ENCODE data around the gene ITPR2.
A peak's percentile ranks its signal among the peaks of the same experiment; 100 is the strongest.

ITPR2 gene

GRCh38 chr12:26425587-26426260 is 407.3 kb downstream of the ITPR2 start:
- Histone ChIP-seq H4K20me1 (no peaks in the 10 kb centered on the region), H3K9ac (no peak overlapping the region), H3K4me2 (peak overlapping the region; percentile 18), H3K4me3 (no peak overlapping the region), H3K27ac (no peak overlapping the region), H3K9me3 (no peaks in the 10 kb centered on the region), H3K36me3 (no peaks in the 10 kb centered on the region), H3K4me1 (peaks cover 9% of the 10 kb centered on the region), H3K27me3 (no peaks in the 10 kb centered on the region)
- TF ChIP-seq Cebpa-rat (IDR thresholded peaks at IDR 0.05): no peak

- TF ChIP-seq Cebpa-rat (IDR thresholded peaks at IDR 0.05): no peak
- Histone ChIP-seq H3K4me3 (no peak overlapping the region), H3K27me3 (no peaks in the 10 kb centered on the region), H3K4me2 (no peak overlapping the region), H3K9me3 (peaks cover 2% of the 10 kb centered on the region; the same call in 1 of the 2 replicates), H3K4me1 (peaks cover 9% of the 10 kb centered on the region), H4K20me1 (no peaks in the 10 kb centered on the region), H3K27ac (no peak overlapping the region), H3K9ac (no peak overlapping the region), H3K36me3 (no peaks in the 10 kb centered on the region)
Measured at GRCh38 chr12:26422839-26423398, 410.1 kb downstream of the ITPR2 start.

DNA sequence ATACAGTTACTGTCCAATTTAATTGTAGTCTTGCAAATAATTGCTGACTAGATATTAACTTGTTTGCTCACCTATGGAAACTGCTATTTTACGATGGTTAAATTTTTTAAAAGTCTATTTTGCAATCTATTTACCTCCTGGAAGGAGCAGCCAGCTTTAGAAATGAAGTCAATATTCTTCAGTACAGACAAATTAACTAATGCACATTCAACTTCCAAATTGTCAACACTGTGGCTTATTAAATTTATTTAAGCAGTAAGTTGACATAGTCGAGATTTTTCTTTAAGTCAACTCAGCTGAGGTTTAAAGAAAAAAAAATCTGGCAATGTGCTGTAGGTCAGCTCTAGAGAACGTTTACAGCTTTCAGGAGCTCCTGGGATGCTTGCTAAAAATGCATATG is 416.4 kb downstream of the ITPR2 start:
- Histone ChIP-seq H3K27me3 (no peaks in the 10 kb centered on the region), H3K9me3 (peaks cover 9% of the 10 kb centered on the region; the same call in 1 of the 2 replicates), H3K4me1 (no peaks in the 10 kb centered on the region), H3K27ac (no peak overlapping the region), H4K20me1 (no peaks in the 10 kb centered on the region), H3K9ac (no peak overlapping the region), H3K4me3 (no peak overlapping the region), H3K4me2 (no peak overlapping the region), H3K36me3 (no peaks in the 10 kb centered on the region)
- TF ChIP-seq Cebpa-rat (IDR thresholded peaks at IDR 0.05): no peak

DNA sequence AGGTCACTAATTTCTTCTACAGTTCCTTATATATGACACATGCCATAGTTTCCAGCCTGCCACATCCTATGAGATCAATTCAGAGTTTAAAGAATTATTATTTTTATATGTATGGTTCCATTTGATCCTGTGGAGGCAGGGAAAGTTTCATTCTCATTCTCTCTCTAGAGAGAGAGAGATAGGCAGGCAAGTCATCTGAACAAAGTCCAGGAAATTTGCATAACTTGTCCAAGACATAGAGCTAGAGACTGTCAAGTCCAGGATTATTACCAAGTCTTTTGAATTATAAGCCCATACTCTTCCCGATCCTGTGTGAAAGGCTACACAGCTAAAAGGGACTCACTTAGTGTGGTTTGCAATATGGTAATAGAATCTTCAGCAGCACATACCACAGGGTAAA is 422.3 kb downstream of the ITPR2 start:
- H3K36me3 ChIP-seq: peaks cover 4% of the 10 kb centered on the region; the same call in 1 of the 2 replicates
- no peaks in the 10 kb centered on the region for H3K4me1 ChIP-seq
- no peaks in the 10 kb centered on the region for H4K20me1 ChIP-seq
- no peak overlapping the region for H3K4me2 ChIP-seq
- H3K27ac ChIP-seq: no peak overlapping the region
- no peak for TF ChIP-seq Cebpa-rat (IDR thresholded peaks at IDR 0.05)
- H3K4me3 ChIP-seq: no peak overlapping the region
- H3K9me3 ChIP-seq: no peaks in the 10 kb centered on the region
- no peaks in the 10 kb centered on the region for H3K27me3 ChIP-seq
- no peak overlapping the region for H3K9ac ChIP-seq

DNA sequence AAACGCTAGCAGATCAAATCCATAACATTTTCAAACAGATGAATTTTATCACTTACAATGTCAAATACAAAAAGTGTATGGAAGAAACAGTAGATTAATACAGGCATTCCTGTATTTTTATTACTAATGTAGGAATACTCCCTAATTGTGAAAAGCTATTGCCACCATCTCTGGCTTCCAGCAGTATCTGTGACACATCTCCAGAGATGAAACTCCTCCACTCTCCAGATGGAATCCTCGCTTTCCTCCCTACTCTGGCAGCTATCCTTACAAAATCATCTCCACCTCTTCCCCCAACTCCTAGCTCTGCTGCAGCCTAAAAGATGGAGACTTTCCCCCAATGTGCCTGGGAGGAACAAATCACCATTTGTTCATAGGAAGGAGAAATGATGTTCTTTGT is 426.2 kb downstream of the ITPR2 start:
- no peaks in the 10 kb centered on the region for H3K9me3 ChIP-seq
- no peak overlapping the region for H3K4me2 ChIP-seq
- no peaks in the 10 kb centered on the region for H4K20me1 ChIP-seq
- no peak overlapping the region for H3K4me3 ChIP-seq
- H3K36me3 ChIP-seq: peaks cover 4% of the 10 kb centered on the region; the same call in 1 of the 2 replicates
- no peak overlapping the region for H3K27ac ChIP-seq
- H3K4me1 ChIP-seq: no peaks in the 10 kb centered on the region
- H3K27me3 ChIP-seq: no peaks in the 10 kb centered on the region
- TF ChIP-seq Cebpa-rat (IDR thresholded peaks at IDR 0.05): no peak
- no peak overlapping the region for H3K9ac ChIP-seq

- no peak overlapping the region for H3K4me3 ChIP-seq
- no peak for TF ChIP-seq Cebpa-rat (IDR thresholded peaks at IDR 0.05)
- H3K9me3 ChIP-seq: no peaks in the 10 kb centered on the region
- no peak overlapping the region for H3K4me2 ChIP-seq
- no peaks in the 10 kb centered on the region for H3K27me3 ChIP-seq
- no peaks in the 10 kb centered on the region for H4K20me1 ChIP-seq
- peaks cover 4% of the 10 kb centered on the region; the same call in 1 of the 2 replicates for H3K36me3 ChIP-seq
- H3K27ac ChIP-seq: no peak overlapping the region
- no peaks in the 10 kb centered on the region for H3K4me1 ChIP-seq
- no peak overlapping the region for H3K9ac ChIP-seq
Measured at GRCh38 chr12:26406391-26406790, 426.6 kb downstream of the ITPR2 start.

DNA sequence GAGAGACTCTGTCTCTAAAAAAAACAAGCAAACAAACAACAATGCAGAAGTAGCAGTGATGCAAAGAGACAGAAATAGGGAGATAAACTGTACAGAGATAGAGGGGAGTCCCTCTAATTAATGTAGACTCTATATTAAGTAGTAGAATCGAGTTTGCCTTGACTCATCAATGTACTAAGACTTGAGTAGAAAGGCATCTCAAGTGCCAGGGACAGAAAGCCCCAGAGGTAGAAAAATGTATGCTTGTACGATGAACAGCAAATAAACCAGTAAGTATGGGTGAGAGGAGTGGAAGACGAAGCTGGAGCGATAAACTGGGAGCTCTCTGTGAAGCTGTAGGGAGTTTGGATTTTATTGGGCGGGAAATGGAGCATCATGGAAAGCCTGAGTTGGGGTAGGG is 429.4 kb downstream of the ITPR2 start:
- H3K4me3 ChIP-seq: no peak overlapping the region
- no peak overlapping the region for H3K27ac ChIP-seq
- H3K4me2 ChIP-seq: no peak overlapping the region
- H3K9me3 ChIP-seq: no peaks in the 10 kb centered on the region
- H3K27me3 ChIP-seq: no peaks in the 10 kb centered on the region
- H4K20me1 ChIP-seq: no peaks in the 10 kb centered on the region
- no peaks in the 10 kb centered on the region for H3K36me3 ChIP-seq
- TF ChIP-seq Cebpa-rat (IDR thresholded peaks at IDR 0.05): no peak
- H3K4me1 ChIP-seq: no peaks in the 10 kb centered on the region
- no peak overlapping the region for H3K9ac ChIP-seq

- H3K9ac ChIP-seq: no peak overlapping the region
- H3K9me3 ChIP-seq: no peaks in the 10 kb centered on the region
- no peak overlapping the region for H3K4me2 ChIP-seq
- no peak overlapping the region for H3K27ac ChIP-seq
- no peaks in the 10 kb centered on the region for H3K36me3 ChIP-seq
- no peak for TF ChIP-seq Cebpa-rat (IDR thresholded peaks at IDR 0.05)
- H3K4me1 ChIP-seq: no peaks in the 10 kb centered on the region
- H3K27me3 ChIP-seq: no peaks in the 10 kb centered on the region
- no peaks in the 10 kb centered on the region for H4K20me1 ChIP-seq
- H3K4me3 ChIP-seq: no peak overlapping the region
Measured at GRCh38 chr12:26402648-26403047, 430.3 kb downstream of the ITPR2 start.

DNA sequence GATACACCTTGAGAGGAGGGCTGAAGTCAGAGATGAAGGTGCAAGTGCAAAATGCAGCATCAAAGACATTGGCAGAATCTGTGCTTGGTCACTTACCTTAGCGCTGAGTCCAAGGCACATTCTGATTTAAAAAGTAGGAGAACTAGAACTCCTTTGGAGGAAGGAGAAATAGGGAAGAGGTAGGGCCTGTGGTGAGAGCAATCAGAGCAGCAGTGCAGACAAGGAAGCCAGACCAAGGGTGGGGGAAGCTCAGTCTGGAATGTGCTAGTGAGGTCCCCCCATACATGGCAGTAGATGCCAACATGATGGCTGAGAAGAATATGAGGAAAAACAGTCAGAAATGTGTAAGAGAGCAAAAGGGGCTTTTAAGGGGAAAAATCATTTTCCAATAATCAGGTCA is 431.1 kb downstream of the ITPR2 start:
- no peak for TF ChIP-seq Cebpa-rat (IDR thresholded peaks at IDR 0.05)
- no peaks in the 10 kb centered on the region for H3K27me3 ChIP-seq
- no peaks in the 10 kb centered on the region for H3K9me3 ChIP-seq
- no peak overlapping the region for H3K4me3 ChIP-seq
- H4K20me1 ChIP-seq: no peaks in the 10 kb centered on the region
- 0 out of 2 replicates have a peak, but pooled peaks cover 4% of the 10 kb centered on the region for H3K36me3 ChIP-seq
- H3K9ac ChIP-seq: no peak overlapping the region
- H3K4me2 ChIP-seq: no peak overlapping the region
- H3K4me1 ChIP-seq: no peaks in the 10 kb centered on the region
- H3K27ac ChIP-seq: no peak overlapping the region

- no peaks in the 10 kb centered on the region for H3K4me1 ChIP-seq
- 0 out of 2 replicates have a peak, but pooled peaks cover 4% of the 10 kb centered on the region for H3K36me3 ChIP-seq
- no peaks in the 10 kb centered on the region for H3K9me3 ChIP-seq
- no peak overlapping the region for H3K9ac ChIP-seq
- no peaks in the 10 kb centered on the region for H4K20me1 ChIP-seq
- no peak overlapping the region for H3K4me2 ChIP-seq
- H3K27ac ChIP-seq: no peak overlapping the region
- no peak overlapping the region for H3K4me3 ChIP-seq
- no peaks in the 10 kb centered on the region for H3K27me3 ChIP-seq
- TF ChIP-seq Cebpa-rat (IDR thresholded peaks at IDR 0.05): no peak
Measured at GRCh38 chr12:26400627-26401026, 432.4 kb downstream of the ITPR2 start.

All from BLaER1 (cell line).